ENCODE measurements around the gene CD7. TPM values are rescaled to one million over a fixed set of nuclear protein-coding genes. Genes with fewer than 3 reads are reported as not detected.
A peak's percentile ranks its signal among the peaks of the same experiment; 100 is the strongest.

CD7 gene
- total RNA-seq, 2 donors from 2014 or later: 2.8 TPM; not detected in 1

DNA sequence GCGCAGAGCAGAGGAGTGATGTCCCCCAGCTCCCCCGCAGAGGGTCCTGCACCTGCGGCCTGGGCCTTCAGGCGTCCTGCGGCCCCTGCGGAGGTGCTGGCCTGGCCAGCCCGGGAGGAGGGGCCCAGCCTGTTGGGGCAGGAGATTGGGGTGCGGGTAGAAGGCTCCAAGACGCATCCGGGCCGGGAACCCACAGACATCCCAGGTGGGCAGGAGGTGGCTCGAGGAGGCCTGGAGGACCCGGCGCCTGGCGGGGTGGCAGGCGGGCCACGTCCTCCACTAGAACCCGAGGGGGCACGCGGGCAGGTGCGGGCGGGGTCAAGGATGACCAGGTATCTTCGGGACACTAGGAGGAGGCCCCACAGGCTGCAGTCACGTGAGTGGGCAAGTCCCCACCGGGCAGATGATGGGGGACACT is 16.8 kb upstream of the CD7 start:
- intact Hi-C loops (cut with DNase I): no loop called here
- TF ChIP-seq POLR2A (IDR thresholded peaks at IDR 0.05): no peak
- TF ChIP-seq, protein P1, sequence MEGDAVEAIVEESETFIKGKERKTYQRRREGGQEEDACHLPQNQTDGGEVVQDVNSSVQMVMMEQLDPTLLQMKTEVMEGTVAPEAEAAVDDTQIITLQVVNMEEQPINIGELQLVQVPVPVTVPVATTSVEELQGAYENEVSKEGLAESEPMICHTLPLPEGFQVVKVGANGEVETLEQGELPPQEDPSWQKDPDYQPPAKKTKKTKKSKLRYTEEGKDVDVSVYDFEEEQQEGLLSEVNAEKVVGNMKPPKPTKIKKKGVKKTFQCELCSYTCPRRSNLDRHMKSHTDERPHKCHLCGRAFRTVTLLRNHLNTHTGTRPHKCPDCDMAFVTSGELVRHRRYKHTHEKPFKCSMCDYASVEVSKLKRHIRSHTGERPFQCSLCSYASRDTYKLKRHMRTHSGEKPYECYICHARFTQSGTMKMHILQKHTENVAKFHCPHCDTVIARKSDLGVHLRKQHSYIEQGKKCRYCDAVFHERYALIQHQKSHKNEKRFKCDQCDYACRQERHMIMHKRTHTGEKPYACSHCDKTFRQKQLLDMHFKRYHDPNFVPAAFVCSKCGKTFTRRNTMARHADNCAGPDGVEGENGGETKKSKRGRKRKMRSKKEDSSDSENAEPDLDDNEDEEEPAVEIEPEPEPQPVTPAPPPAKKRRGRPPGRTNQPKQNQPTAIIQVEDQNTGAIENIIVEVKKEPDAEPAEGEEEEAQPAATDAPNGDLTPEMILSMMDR (IDR thresholded peaks at IDR 0.05): no peak
- TF ChIP-seq POLR2AphosphoS5 (IDR thresholded peaks at IDR 0.05): no peak
- Histone ChIP-seq H3K4me1 (replicated peaks) (peaks cover 29% of the 10 kb centered on the region), H3K27me3 (replicated peaks; ENCODE audit: insufficient read depth) (no peaks in the 10 kb centered on the region), H3K36me3 (no peaks in the 10 kb centered on the region), H3K27ac (peak overlapping the region; percentile 78 to 91), H3K4me3 (peak overlapping the region; percentile 48 to 56), H3K9me3 (no peaks in the 10 kb centered on the region)
- 70% methylated on average over 24 of the region's 25 CpGs for WGBS
- DNase-seq (ENCODE audit: low spot score): no peak

DNA sequence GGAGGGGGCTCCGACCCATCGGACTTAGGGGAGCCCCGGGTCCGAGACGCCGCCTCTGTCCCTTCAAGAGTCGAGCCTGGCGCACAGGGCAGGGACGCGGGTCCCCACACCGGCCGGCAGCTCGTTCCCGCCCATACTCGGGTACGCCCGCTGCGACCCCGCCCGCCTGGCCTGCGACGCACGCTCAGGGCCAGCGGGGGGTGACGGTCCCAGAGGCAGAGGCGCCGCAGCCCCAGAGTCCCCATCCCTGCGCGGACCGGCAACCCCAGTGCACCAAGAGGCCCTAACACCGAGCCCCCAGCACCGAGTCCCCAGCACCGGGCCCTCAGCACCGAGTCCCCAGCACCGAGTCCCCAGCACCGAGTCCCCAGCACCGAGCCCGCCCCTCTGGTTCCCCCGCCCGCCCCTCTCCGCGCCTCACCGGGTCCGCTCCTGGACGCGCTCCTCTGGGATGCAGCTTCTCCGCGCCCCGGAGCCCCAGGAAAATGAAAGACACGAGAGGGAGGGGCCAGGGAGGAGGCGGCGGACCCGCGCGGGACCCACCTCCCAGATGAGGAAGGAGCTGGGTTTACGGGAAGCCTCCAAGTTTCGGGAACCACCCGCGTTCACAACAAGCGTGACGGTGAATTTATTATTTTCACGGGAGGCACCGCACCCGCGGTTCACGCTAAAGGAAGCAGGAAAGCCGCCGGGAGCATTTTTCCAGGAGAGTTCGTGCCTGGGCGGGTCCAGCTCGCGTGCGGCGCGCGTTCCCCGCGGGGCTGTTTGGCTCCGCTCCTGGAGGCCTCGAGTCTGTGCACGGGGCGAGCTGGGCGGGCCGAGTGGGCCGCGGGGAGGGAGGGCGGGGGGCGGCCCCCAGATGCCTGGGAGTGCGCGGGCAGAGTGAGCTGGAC is 16.1 kb upstream of the CD7 start, which contains the start of gene SECTM1:
SECTM1 (minus strand) TSS at position 488 of the 893 bp plus-strand sequence. CDS start 6,526 bp downstream, outside the sequence.
- intact Hi-C loops (cut with DNase I): no loop called here
- Histone ChIP-seq H3K27ac (peak within 1 kb of the TSS; percentile 78 to 91), H3K9me3 (no peaks in the 10 kb centered on the region), H3K4me1 (replicated peaks) (peaks cover 25% of the 10 kb centered on the region), H3K36me3 (no peaks in the 10 kb centered on the region), H3K27me3 (replicated peaks; ENCODE audit: insufficient read depth) (no peaks in the 10 kb centered on the region), H3K4me3 (peak within 1 kb of the TSS; percentile 48 to 56)
- TF ChIP-seq, protein P1 (IDR thresholded peaks at IDR 0.05): no peak
- TF ChIP-seq POLR2A (IDR thresholded peaks at IDR 0.05) (no peak), POLR2AphosphoS5 (IDR thresholded peaks at IDR 0.05) (peak; percentile 50)
- WGBS: 1% methylated on average over 45 of the region's 90 CpGs
- no peak for DNase-seq (ENCODE audit: low spot score)

DNA sequence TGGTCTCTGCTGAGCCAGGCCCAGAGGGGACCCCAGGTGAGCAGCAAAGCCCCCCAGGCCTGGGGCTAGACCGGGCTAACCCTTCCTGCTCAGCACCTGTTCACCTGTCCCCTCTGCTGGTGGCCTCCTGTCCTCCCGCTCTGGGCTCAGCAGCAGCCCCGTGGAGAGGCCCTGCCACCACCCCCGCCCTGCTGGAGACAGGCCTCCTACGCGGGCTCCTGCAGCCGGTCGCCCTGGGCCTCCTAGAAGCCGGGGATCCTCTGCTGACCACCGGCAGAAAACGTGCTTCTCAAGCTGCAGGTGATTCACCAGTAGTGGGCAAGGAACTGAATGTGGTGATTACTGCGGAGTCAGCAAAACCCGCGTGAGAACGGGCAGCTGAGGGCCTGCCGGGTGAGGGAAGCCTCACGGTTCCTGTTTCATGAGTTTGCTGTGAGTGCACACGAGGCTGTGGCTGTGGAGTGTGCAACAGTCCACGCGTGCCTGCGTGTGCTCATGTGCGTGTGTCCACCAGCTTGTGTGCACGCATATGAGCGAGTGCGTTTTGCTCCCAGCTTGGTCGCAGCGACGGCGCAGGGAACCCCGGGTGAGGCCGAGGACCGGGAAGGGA is 15.4 kb upstream of the CD7 start:
- TF ChIP-seq POLR2AphosphoS5 (IDR thresholded peaks at IDR 0.05) (no peak), POLR2A (IDR thresholded peaks at IDR 0.05) (no peak)
- TF ChIP-seq, protein P1 (IDR thresholded peaks at IDR 0.05): no peak
- H3K4me1 ChIP-seq (replicated peaks): peaks cover 25% of the 10 kb centered on the region
- no peak for DNase-seq (ENCODE audit: low spot score)

DNA sequence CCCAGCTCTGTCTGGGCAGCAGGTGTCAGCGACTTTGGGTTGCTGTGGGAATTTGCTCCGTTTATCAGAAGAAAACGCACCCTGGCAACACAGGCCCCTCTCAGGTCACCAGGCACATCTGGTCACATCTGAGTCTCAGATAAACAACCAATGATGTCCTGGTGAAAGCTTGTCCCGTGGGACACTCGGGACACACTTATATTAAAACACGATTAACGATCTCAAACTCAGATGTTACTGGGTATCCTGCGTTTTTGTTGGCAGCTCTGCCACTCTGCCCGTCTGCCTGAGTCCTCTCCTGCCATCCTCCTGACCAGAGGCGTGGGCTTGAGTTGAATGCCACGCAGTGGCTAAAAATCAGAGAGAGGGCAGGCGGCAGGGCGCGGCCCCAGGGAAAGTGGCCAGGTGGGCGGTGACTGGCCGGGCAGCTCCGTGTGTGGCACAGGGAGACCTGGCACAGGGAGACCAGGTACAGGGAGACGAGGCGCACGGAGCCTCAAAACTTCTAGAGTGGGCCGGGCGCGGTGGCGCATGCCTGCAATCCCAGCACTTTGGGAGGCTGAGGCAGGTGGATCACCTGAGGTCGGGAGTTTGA is 14.0 kb upstream of the CD7 start:
- Histone ChIP-seq H3K4me3 (no peak overlapping the region), H3K4me1 (replicated peaks) (peaks cover 25% of the 10 kb centered on the region), H3K36me3 (no peaks in the 10 kb centered on the region), H3K9me3 (no peaks in the 10 kb centered on the region), H3K27me3 (replicated peaks; ENCODE audit: insufficient read depth) (no peaks in the 10 kb centered on the region), H3K27ac (no peak overlapping the region)
- no peak for TF ChIP-seq POLR2A (IDR thresholded peaks at IDR 0.05)
- DNase-seq (ENCODE audit: low spot score): no peak
- intact Hi-C loops (cut with DNase I): no loop called here
- 86% methylated on average over 25 of the region's 25 CpGs for WGBS

More for the DNA sequence above, 15.4 kb upstream of the CD7 start:
- H3K36me3 ChIP-seq: no peaks in the 10 kb centered on the region
- H3K4me3 ChIP-seq: peak overlapping the region; percentile 48 to 56
- WGBS: 13% methylated on average over 22 of the region's 32 CpGs
- no peaks in the 10 kb centered on the region for H3K9me3 ChIP-seq
- H3K27ac ChIP-seq: peak overlapping the region; percentile 78 to 91
- intact Hi-C loops (cut with DNase I): no loop called here
- H3K27me3 ChIP-seq (replicated peaks; ENCODE audit: insufficient read depth): no peaks in the 10 kb centered on the region
